ENCODE measurements around the gene ABCC4. TPM values are rescaled to one million over a fixed set of nuclear protein-coding genes. Genes with fewer than 3 reads are reported as not detected.

Gene ABCC4
- total RNA-seq, 1 donor from 2014 or later = 1.7 TPM

- peaks cover 7% of the 10 kb centered on the region for H3K36me3 Mint-ChIP-seq (ENCODE audit: unreplicated experiment)
- H3K27me3 Mint-ChIP-seq (ENCODE audit: unreplicated experiment) = no peaks in the 10 kb centered on the region
- H3K4me3 Mint-ChIP-seq (ENCODE audit: unreplicated experiment) = no peak overlapping the region
- H3K27ac Mint-ChIP-seq (ENCODE audit: unreplicated experiment) = no peak overlapping the region
- H3K9me3 Mint-ChIP-seq (ENCODE audit: unreplicated experiment) = no peaks in the 10 kb centered on the region
- no peaks in the 10 kb centered on the region for H3K4me1 Mint-ChIP-seq (ENCODE audit: low read depth, unreplicated experiment)
- no peak for DNase-seq
- no peak for TF ChIP-seq CTCF (IDR thresholded peaks at IDR 0.05; ENCODE audit: partially characterized antibody, unreplicated experiment)
Measured at GRCh38 chr13:95074820-95075219, 226.4 kb downstream of the ABCC4 start.

DNA sequence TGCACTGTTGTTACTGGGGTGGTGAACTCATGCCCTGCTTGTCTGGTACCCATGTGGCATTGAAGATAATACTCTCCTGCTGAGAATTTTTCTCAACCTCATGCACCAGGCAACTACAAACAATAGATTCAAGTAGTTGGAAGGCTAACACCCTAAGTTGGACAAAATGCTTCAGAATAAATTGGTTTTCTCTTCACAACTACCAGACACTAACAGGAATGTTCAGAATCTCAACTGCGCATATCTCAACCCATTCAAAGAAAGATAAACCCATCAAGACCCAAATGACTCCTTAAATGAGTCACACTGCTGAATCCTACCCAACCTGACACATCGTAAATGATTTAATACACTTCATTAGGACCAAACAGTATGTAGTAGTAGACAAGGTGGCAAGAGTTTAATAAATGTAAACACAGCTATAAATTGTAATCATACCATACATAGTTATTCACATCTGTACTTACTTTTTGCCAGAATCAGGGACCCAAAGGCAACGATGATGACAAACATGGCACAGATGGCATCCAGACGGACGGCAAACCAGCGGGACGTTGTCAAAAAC is 227.4 kb downstream of the ABCC4 start:
- Mint-ChIP-seq H3K27ac (ENCODE audit: unreplicated experiment) (no peak overlapping the region), H3K36me3 (ENCODE audit: unreplicated experiment) (peaks cover 7% of the 10 kb centered on the region), H3K4me1 (ENCODE audit: low read depth, unreplicated experiment) (no peaks in the 10 kb centered on the region), H3K4me3 (ENCODE audit: unreplicated experiment) (no peak overlapping the region), H3K9me3 (ENCODE audit: unreplicated experiment) (no peaks in the 10 kb centered on the region), H3K27me3 (ENCODE audit: unreplicated experiment) (peaks cover 2% of the 10 kb centered on the region)
- no peak for DNase-seq
- no peak for TF ChIP-seq CTCF (IDR thresholded peaks at IDR 0.05; ENCODE audit: partially characterized antibody, unreplicated experiment)

DNA sequence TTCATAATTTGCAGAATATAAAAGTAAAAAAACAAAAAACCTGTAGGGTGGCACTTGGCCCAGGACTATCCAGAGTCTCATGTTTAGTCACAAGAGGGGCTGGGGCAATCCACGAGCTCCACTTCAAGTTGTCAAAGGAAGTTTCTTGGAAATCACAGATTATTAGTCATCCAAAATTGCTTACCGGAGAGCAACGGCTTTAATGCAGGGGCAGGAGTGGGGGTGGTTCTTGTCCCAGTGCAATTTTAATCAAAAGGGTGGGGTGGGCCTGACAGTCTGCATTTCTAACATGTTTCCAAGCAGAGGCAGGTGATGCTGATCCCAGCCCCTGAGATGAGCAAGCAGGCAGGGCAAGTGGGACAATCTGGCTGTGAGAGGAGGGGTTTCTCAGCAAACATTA is 233.9 kb downstream of the ABCC4 start:
- H3K4me1 Mint-ChIP-seq (ENCODE audit: low read depth, unreplicated experiment) = no peaks in the 10 kb centered on the region
- no peaks in the 10 kb centered on the region for H3K9me3 Mint-ChIP-seq (ENCODE audit: unreplicated experiment)
- no peak for DNase-seq
- peaks cover 2% of the 10 kb centered on the region for H3K27me3 Mint-ChIP-seq (ENCODE audit: unreplicated experiment)
- H3K36me3 Mint-ChIP-seq (ENCODE audit: unreplicated experiment) = peaks cover 7% of the 10 kb centered on the region
- H3K27ac Mint-ChIP-seq (ENCODE audit: unreplicated experiment) = no peak overlapping the region
- TF ChIP-seq CTCF (IDR thresholded peaks at IDR 0.05; ENCODE audit: partially characterized antibody, unreplicated experiment) = no peak
- H3K4me3 Mint-ChIP-seq (ENCODE audit: unreplicated experiment) = no peak overlapping the region

DNA sequence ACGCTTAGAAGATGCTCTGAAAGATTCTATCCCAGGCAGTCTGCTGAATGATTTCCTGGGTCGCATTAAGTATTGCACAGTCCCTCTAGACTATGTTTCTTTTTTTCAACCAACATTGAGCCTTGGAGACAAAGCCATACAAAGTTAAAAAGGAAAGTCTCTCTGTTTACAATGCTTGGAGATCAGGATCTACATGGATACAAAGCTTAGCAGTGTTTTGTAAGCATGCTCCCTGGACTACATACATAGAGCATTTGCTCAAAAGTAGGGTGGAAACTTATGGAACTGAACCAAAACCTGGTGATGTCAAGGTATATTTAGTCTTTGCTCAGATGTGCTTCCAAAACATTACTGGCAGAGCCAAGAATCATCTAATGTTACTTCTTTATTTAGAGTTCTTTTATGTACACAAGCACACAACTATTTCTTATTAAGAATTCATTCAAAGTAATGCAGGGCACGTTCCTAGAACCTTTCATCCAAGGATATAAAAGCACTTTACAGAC is 241.2 kb downstream of the ABCC4 start:
- Mint-ChIP-seq H3K36me3 (ENCODE audit: unreplicated experiment) (no peaks in the 10 kb centered on the region), H3K9me3 (ENCODE audit: unreplicated experiment) (no peaks in the 10 kb centered on the region)

More for the DNA sequence above, 241.2 kb downstream of the ABCC4 start:
- H3K27ac Mint-ChIP-seq (ENCODE audit: unreplicated experiment) = no peak overlapping the region
- no peaks in the 10 kb centered on the region for H3K27me3 Mint-ChIP-seq (ENCODE audit: unreplicated experiment)
- no peak overlapping the region for H3K4me3 Mint-ChIP-seq (ENCODE audit: unreplicated experiment)
- no peak for DNase-seq
- TF ChIP-seq CTCF (IDR thresholded peaks at IDR 0.05; ENCODE audit: partially characterized antibody, unreplicated experiment) = no peak
- no peaks in the 10 kb centered on the region for H3K4me1 Mint-ChIP-seq (ENCODE audit: low read depth, unreplicated experiment)

All from glutamatergic neuron (in vitro differentiated cells).